ENCODE measurements around the gene LAMA4.
"Not testable (repeated sequence)": the region's sequence is repeated elsewhere in the genome, so short reads cannot be mapped to it uniquely, and the experiment has no call there.

The LAMA4 gene

GRCh38 chr6:112206110-112206458 lies 48.3 kb downstream of the LAMA4 start:
- no peak for DNase-seq

- no peak for DNase-seq
Observed at GRCh38 chr6:112205427-112206109, 48.8 kb downstream of the LAMA4 start.

GRCh38 chr6:112204350-112204706 lies 50.0 kb downstream of the LAMA4 start:
- DNase-seq = no peak

- no peak for DNase-seq
Observed at GRCh38 chr6:112203577-112204349, 50.6 kb downstream of the LAMA4 start.

GRCh38 chr6:112202639-112203341 lies 51.6 kb downstream of the LAMA4 start:
- no peak for DNase-seq

GRCh38 chr6:112200185-112200914 lies 54.0 kb downstream of the LAMA4 start:
- not testable (repeated sequence) for DNase-seq

GRCh38 chr6:112199001-112199403 lies 55.4 kb downstream of the LAMA4 start:
- DNase-seq = no peak

- DNase-seq = no peak
Observed at GRCh38 chr6:112198582-112198981, 55.8 kb downstream of the LAMA4 start.

GRCh38 chr6:112197636-112198035 lies 56.7 kb downstream of the LAMA4 start:
- DNase-seq = no peak

GRCh38 chr6:112196306-112196705 lies 58.1 kb downstream of the LAMA4 start:
- no peak for DNase-seq

- no peak for DNase-seq
Observed at GRCh38 chr6:112195166-112195565, 59.2 kb downstream of the LAMA4 start.

GRCh38 chr6:112194511-112194910 lies 59.9 kb downstream of the LAMA4 start:
- DNase-seq = no peak

- DNase-seq = no peak
Observed at GRCh38 chr6:112193535-112194051, 60.8 kb downstream of the LAMA4 start.

GRCh38 chr6:112193117-112193516 lies 61.2 kb downstream of the LAMA4 start:
- no peak for DNase-seq

GRCh38 chr6:112191509-112192020 lies 62.8 kb downstream of the LAMA4 start:
- DNase-seq = no peak

GRCh38 chr6:112190164-112190563 lies 64.2 kb downstream of the LAMA4 start:
- no peak for DNase-seq

- DNase-seq = no peak
Observed at GRCh38 chr6:112189494-112189893, 64.9 kb downstream of the LAMA4 start.

- DNase-seq = no peak
Observed at GRCh38 chr6:112188906-112189305, 65.5 kb downstream of the LAMA4 start.

GRCh38 chr6:112187736-112188135 lies 66.6 kb downstream of the LAMA4 start:
- no peak for DNase-seq

- DNase-seq = no peak
Observed at GRCh38 chr6:112184951-112185350, 69.4 kb downstream of the LAMA4 start.

- no peak for DNase-seq
Observed at GRCh38 chr6:112183271-112183671, 71.1 kb downstream of the LAMA4 start.

- no peak for DNase-seq
Observed at GRCh38 chr6:112181130-112181529, 73.2 kb downstream of the LAMA4 start.
